ENCODE measurements around the gene KCNJ16.

GRCh38 chr17:70071127-70071526, 3.9 kb upstream of the KCNJ16 start:
- no peak for TF ChIP-seq POU2F2 (IDR thresholded peaks at IDR 0.05; ENCODE audit: low read depth, low read length)
- TF ChIP-seq POLR2A (IDR thresholded peaks at IDR 0.05; ENCODE audit: low read depth, low read length) = no peak
- no peak for TF ChIP-seq POLR2AphosphoS5 (IDR thresholded peaks at IDR 0.05; ENCODE audit: low read depth, low read length)
- no peak for TF ChIP-seq SPI1 (IDR thresholded peaks at IDR 0.05; ENCODE audit: low read depth, low read length)

All from GM12891 (cell line).